Natural killer cell (primary cell): ENCODE measurements around the gene CPEB3. TPM values are rescaled to one million over a fixed set of nuclear protein-coding genes. Genes with fewer than 3 reads are reported as not detected.
"Not testable (repeated sequence)": the region's sequence is repeated elsewhere in the genome, so short reads cannot be mapped to it uniquely, and the experiment has no call there.

Source experiments
- ATAC-seq, 3 donors: fragments of 150-1000 bp in 2 of 3; fragments of 200-7000 bp in 1 of 3; cut with Tn5 transposase; 1 replicate in 1 of 3; 2 replicates in 2 of 3; pipeline ENCODE4 v1.10.0; 2021; ENCODE audit warnings: mild to moderate bottlenecking in 2 of 3, moderate library complexity in 2 of 3
- DNase-seq, 2 donors: peaks; one replicate each; pipeline versions ENCODE4 v3.0.0 to v3.0.0-alpha.2; 2013 to 2021; ENCODE audit warnings: mixed read lengths in 1 of 2
- H3K27ac ChIP-seq: one replicate; pipeline ENCODE4 v1.5.1; 2013; ENCODE audit warnings: mild to moderate bottlenecking, low read length
- H3K27me3 ChIP-seq: one replicate; pipeline ENCODE4 v1.6.1; 2013; ENCODE audit warnings: low read length; ENCODE audit not compliant: control insufficient read depth, insufficient read depth
- H3K36me3 ChIP-seq: one replicate; pipeline ENCODE4 v1.6.1; 2013; ENCODE audit warnings: low read length; ENCODE audit not compliant: control insufficient read depth, insufficient read depth
- H3K4me1 ChIP-seq: one replicate; pipeline ENCODE4 v1.6.1; 2013; ENCODE audit warnings: low read length; ENCODE audit not compliant: control insufficient read depth, insufficient read depth
- H3K4me3 ChIP-seq: one replicate; pipeline ENCODE4 v1.5.1; 2013; ENCODE audit warnings: low read length
- H3K9me3 ChIP-seq: one replicate; pipeline ENCODE4 v1.6.1; 2013; ENCODE audit warnings: low read length; ENCODE audit not compliant: control insufficient read depth, insufficient read depth
- H3K27ac Mint-ChIP-seq, 2 donors: one replicate each; pipeline ENCODE4 v1.8.0; 2022; ENCODE audit warnings: mild to moderate bottlenecking in 2 of 2, mixed read lengths in 2 of 2, moderate library complexity in 1 of 2
- H3K27me3 Mint-ChIP-seq, 2 donors: one replicate each; pipeline ENCODE4 v1.8.0; 2022; ENCODE audit warnings: low read depth in 2 of 2, mixed read lengths in 2 of 2
- H3K36me3 Mint-ChIP-seq: one replicate; pipeline ENCODE4 v1.8.0; 2022; ENCODE audit warnings: mixed read lengths
- H3K4me1 Mint-ChIP-seq, 2 donors: one replicate each; pipeline ENCODE4 v1.8.0; 2022; ENCODE audit warnings: mixed read lengths in 2 of 2
- H3K4me3 Mint-ChIP-seq: one replicate; pipeline ENCODE4 v1.8.0; 2022; ENCODE audit warnings: mild to moderate bottlenecking, moderate library complexity, mixed read lengths
- H3K9me3 Mint-ChIP-seq, 2 donors: one replicate each; pipeline ENCODE4 v1.8.0; 2022; ENCODE audit warnings: mixed read lengths in 2 of 2
- CTCF ChIP-seq: fragments of 200-600 bp; IDR thresholded peaks from one replicate; pipeline ENCODE4 v1.8.0; 2022; ENCODE audit warnings: antibody characterized with exemption
- WGBS: methylation state at CpG from one replicate; pipeline ENCODE4 v1.1.7; 2013; ENCODE audit warnings: missing lambda C conversion rate; ENCODE audit not compliant: insufficient coverage; 5-methylcytosine and 5-hydroxymethylcytosine counted together
- intact Hi-C: fragments of 100-400 bp; cut with micrococcal nuclease; formaldehyde crosslinking; loops from one replicate; pipeline ENCODE4 v1.14.2; 2022
- total RNA-seq, 4 donors: library from RNA; stranded (reverse); fragments of 120-200 nt in 1 of 4; gene quantifications; one replicate each; pipeline versions ENCODE4 v1.2.3 to v1.2.4, GENCODE V29; 2013 to 2022

The CPEB3 gene
- total RNA-seq, 3 donors from 2014 or later (not counting 1 experiment from before 2014, with no cell fraction given), result 3.6 to 6.9 (median 5.4) TPM

DNA sequence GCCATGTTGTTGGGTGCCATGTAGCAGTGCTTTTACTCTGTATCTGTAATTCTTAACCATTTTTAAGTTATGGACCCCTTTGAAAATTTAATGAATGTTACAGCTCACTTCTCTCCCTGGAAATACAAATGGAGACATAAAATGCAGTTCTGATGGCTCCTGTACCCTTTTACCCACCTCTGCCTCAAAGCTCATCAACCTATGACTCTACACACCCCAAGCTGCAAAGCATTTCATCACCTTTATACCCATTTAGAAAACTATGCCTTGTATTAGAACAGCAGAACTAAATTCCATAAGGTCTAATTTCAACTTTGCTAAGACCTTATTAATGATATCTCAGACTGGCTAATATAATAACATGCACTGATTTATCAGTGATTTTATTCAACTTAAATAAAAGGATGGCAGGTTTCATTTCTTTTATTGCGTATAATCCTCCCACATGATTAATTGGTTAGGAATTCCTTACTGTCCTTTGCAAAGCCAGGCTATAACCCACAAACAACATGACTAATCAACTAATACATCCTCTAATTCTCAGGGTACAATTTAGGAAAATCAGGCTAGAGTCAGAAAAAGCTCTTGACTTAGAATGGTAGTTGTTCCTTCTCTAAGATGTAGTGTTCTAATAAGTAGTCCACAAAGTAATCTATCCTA lies 68.1 kb downstream of the CPEB3 start:
- no peaks in the 10 kb centered on the region for H3K9me3 ChIP-seq
- no peaks in the 10 kb centered on the region for H3K9me3 Mint-ChIP-seq
- 100% methylated on average over 1 of the region's 1 CpG for WGBS
- no peaks in the 10 kb centered on the region for H3K36me3 Mint-ChIP-seq
- no peaks in the 10 kb centered on the region for H3K36me3 ChIP-seq
- H3K27ac Mint-ChIP-seq, result no peak overlapping the region
- no peaks in the 10 kb centered on the region for H3K27me3 ChIP-seq
- no peak for TF ChIP-seq CTCF
- no peak overlapping the region for H3K27ac ChIP-seq
- H3K4me1 Mint-ChIP-seq, result peaks cover 0 to 10% of the 10 kb centered on the region in 2 donors
- H3K4me3 ChIP-seq, result no peak overlapping the region
- intact Hi-C loops, result no loop called here
- no peak overlapping the region for H3K4me3 Mint-ChIP-seq
- H3K4me1 ChIP-seq, result no peaks in the 10 kb centered on the region
- H3K27me3 Mint-ChIP-seq, result no peaks in the 10 kb centered on the region
- no peak for ATAC-seq
- no peak for DNase-seq

- Mint-ChIP-seq H3K4me3 (no peak overlapping the region), H3K4me1 (peaks cover 0 to 5% of the 10 kb centered on the region in 2 donors), H3K36me3 (no peaks in the 10 kb centered on the region), H3K9me3 (no peaks in the 10 kb centered on the region), H3K27ac (no peak overlapping the region), H3K27me3 (no peaks in the 10 kb centered on the region)
- H3K9me3 ChIP-seq, result no peaks in the 10 kb centered on the region
- DNase-seq, result no peak
- no peak for ATAC-seq
- no peaks in the 10 kb centered on the region for H3K4me1 ChIP-seq
- TF ChIP-seq CTCF, result no peak
- no peaks in the 10 kb centered on the region for H3K36me3 ChIP-seq
- H3K4me3 ChIP-seq, result no peak overlapping the region
- H3K27ac ChIP-seq, result no peak overlapping the region
- intact Hi-C loops, result no loop called here
- over 99% methylated on average over 6 of the region's 6 CpGs for WGBS
- no peaks in the 10 kb centered on the region for H3K27me3 ChIP-seq
Measured at GRCh38 chr10:92219559-92219958, 71.3 kb downstream of the CPEB3 start.

- H3K9me3 ChIP-seq, result no peaks in the 10 kb centered on the region
- no peaks in the 10 kb centered on the region for H3K27me3 ChIP-seq
- no peaks in the 10 kb centered on the region for H3K4me1 ChIP-seq
- Mint-ChIP-seq H3K4me3 (no peak overlapping the region), H3K4me1 (peaks cover 0 to 5% of the 10 kb centered on the region in 2 donors), H3K9me3 (no peaks in the 10 kb centered on the region), H3K27ac (no peak overlapping the region), H3K36me3 (no peaks in the 10 kb centered on the region), H3K27me3 (no peaks in the 10 kb centered on the region)
- intact Hi-C loops, result no loop called here
- H3K27ac ChIP-seq, result no peak overlapping the region
- DNase-seq (no peak), ATAC-seq (no peak)
- no peak for TF ChIP-seq CTCF
- H3K4me3 ChIP-seq, result no peak overlapping the region
- no peaks in the 10 kb centered on the region for H3K36me3 ChIP-seq
- WGBS, result 100% methylated on average over 3 of the region's 3 CpGs
Measured at GRCh38 chr10:92218569-92218968, 72.3 kb downstream of the CPEB3 start.

- peak in 1 of 2 donors; percentile 3 for DNase-seq
- H3K27me3 Mint-ChIP-seq, H3K36me3 ChIP-seq, H3K27me3 ChIP-seq, H3K4me1 Mint-ChIP-seq, H3K9me3 Mint-ChIP-seq, H3K27ac Mint-ChIP-seq, H3K27ac ChIP-seq, H3K9me3 ChIP-seq, H3K4me3 ChIP-seq, intact Hi-C loops, H3K4me1 ChIP-seq, H3K36me3 Mint-ChIP-seq, H3K4me3 Mint-ChIP-seq: not testable (repeated sequence)
- ATAC-seq, result peak in 1 of 3 donors; percentile 43
- WGBS, result 94% methylated on average over 12 of the region's 12 CpGs
Measured at GRCh38 chr10:92216608-92217007, 74.3 kb downstream of the CPEB3 start.

- H3K4me3 Mint-ChIP-seq, H3K27me3 Mint-ChIP-seq, DNase-seq, H3K4me1 Mint-ChIP-seq, H3K27me3 ChIP-seq, H3K9me3 Mint-ChIP-seq, H3K9me3 ChIP-seq, ATAC-seq, H3K36me3 ChIP-seq, H3K4me1 ChIP-seq, H3K4me3 ChIP-seq, H3K27ac ChIP-seq, H3K36me3 Mint-ChIP-seq, H3K27ac Mint-ChIP-seq, intact Hi-C loops: not testable (repeated sequence)
- over 99% methylated on average over 9 of the region's 9 CpGs for WGBS
Measured at GRCh38 chr10:92215222-92215621, 75.7 kb downstream of the CPEB3 start.
